ENCODE results near the gene ARHGAP36. TPM values are rescaled to one million over a fixed set of nuclear protein-coding genes. Genes with fewer than 3 reads are reported as not detected.

ARHGAP36 gene
- polyA plus RNA-seq, 3 donors: not detected

GRCh38 chrX:131060147-131060546 is 2.0 kb downstream of the ARHGAP36 start:
- H3K36me3 ChIP-seq (replicated peaks in 1 of 2; ENCODE audit: control insufficient read depth in 1 of 2, insufficient read depth in 2 of 2, low read length in 2 of 2): no peaks in the 10 kb centered on the region
- no peak overlapping the region for H3K9ac ChIP-seq (ENCODE audit: insufficient read depth, low read length, poor library complexity, severe bottlenecking)
- Mint-ChIP-seq H3K9me3 (peaks cover 0 to 6% (median 0%) of the 10 kb centered on the region in 7 donors), H3K27me3 (ENCODE audit: low read depth in 3 of 3) (peaks cover 15 to 41% (median 31%) of the 10 kb centered on the region in 3 donors), H3K36me3 (no peaks in the 10 kb centered on the region), H3K4me1 (no peaks in the 10 kb centered on the region), H3K27ac (no peak overlapping the region), H3K4me3 (no peak overlapping the region)
- no peaks in the 10 kb centered on the region for H3K79me2 ChIP-seq (ENCODE audit: insufficient read depth, low read length)
- no peak overlapping the region for H3K4me3 ChIP-seq (replicated peaks in 1 of 3; ENCODE audit: low read depth in 2 of 3, low read length in 3 of 3)
- H3K4me2 ChIP-seq (replicated peaks; ENCODE audit: extremely low read depth, low read length, poor library complexity, severe bottlenecking): no peak overlapping the region
- H3K27me3 ChIP-seq (ENCODE audit: control insufficient read depth in 2 of 2, insufficient read depth in 2 of 2, low read length in 2 of 2): peaks cover 21 to 41% of the 10 kb centered on the region in 2 donors
- DNase-seq: no peak
- H4K20me1 ChIP-seq (ENCODE audit: insufficient read depth, low read length): no peaks in the 10 kb centered on the region
- no peaks in the 10 kb centered on the region for H3K9me3 ChIP-seq (replicated peaks in 1 of 2; ENCODE audit: control insufficient read depth in 1 of 2, insufficient read depth in 1 of 2, low read length in 2 of 2)
- 93% methylated on average over 3 of the region's 3 CpGs for WGBS (ENCODE audit: insufficient coverage)
- no peaks in the 10 kb centered on the region for H3K4me1 ChIP-seq (ENCODE audit: control insufficient read depth in 1 of 2, insufficient read depth in 2 of 2, low read length in 2 of 2)
- intact Hi-C loops (cut with micrococcal nuclease): no loop called here
- H2AFZ ChIP-seq (ENCODE audit: insufficient read depth, low read depth, low read length, poor library complexity, severe bottlenecking): no peak overlapping the region
- TF ChIP-seq CTCF (IDR thresholded peaks at IDR 0.05): no peak
- H3K27ac ChIP-seq (ENCODE audit: low read depth in 1 of 2, low read length in 2 of 2): no peak overlapping the region

GRCh38 chrX:131061306-131061705 is 3.2 kb downstream of the ARHGAP36 start:
- no peak overlapping the region for H3K4me2 ChIP-seq (replicated peaks; ENCODE audit: extremely low read depth, low read length, poor library complexity, severe bottlenecking)
- intact Hi-C loops (cut with micrococcal nuclease): no loop called here
- no peak overlapping the region for H2AFZ ChIP-seq (ENCODE audit: insufficient read depth, low read depth, low read length, poor library complexity, severe bottlenecking)
- no peaks in the 10 kb centered on the region for H3K9me3 ChIP-seq (replicated peaks in 1 of 2; ENCODE audit: control insufficient read depth in 1 of 2, insufficient read depth in 1 of 2, low read length in 2 of 2)
- H3K27me3 Mint-ChIP-seq (ENCODE audit: low read depth in 3 of 3): peaks cover 17 to 46% (median 37%) of the 10 kb centered on the region in 3 donors
- H3K27me3 ChIP-seq (ENCODE audit: control insufficient read depth in 2 of 2, insufficient read depth in 2 of 2, low read length in 2 of 2): peaks cover 21 to 39% of the 10 kb centered on the region in 2 donors
- no peaks in the 10 kb centered on the region for H3K36me3 Mint-ChIP-seq
- H3K4me1 ChIP-seq (ENCODE audit: control insufficient read depth in 1 of 2, insufficient read depth in 2 of 2, low read length in 2 of 2): no peaks in the 10 kb centered on the region
- no peak overlapping the region for H3K9ac ChIP-seq (ENCODE audit: insufficient read depth, low read length, poor library complexity, severe bottlenecking)
- no peaks in the 10 kb centered on the region for H3K4me1 Mint-ChIP-seq
- DNase-seq: no peak
- peaks cover 0 to 6% (median 0%) of the 10 kb centered on the region in 7 donors for H3K9me3 Mint-ChIP-seq
- no peaks in the 10 kb centered on the region for H4K20me1 ChIP-seq (ENCODE audit: insufficient read depth, low read length)
- no peaks in the 10 kb centered on the region for H3K36me3 ChIP-seq (replicated peaks in 1 of 2; ENCODE audit: control insufficient read depth in 1 of 2, insufficient read depth in 2 of 2, low read length in 2 of 2)
- TF ChIP-seq CTCF (IDR thresholded peaks at IDR 0.05): no peak
- H3K27ac Mint-ChIP-seq: no peak overlapping the region
- H3K27ac ChIP-seq (ENCODE audit: low read depth in 1 of 2, low read length in 2 of 2): no peak overlapping the region
- 90% methylated on average over 2 of the region's 6 CpGs for WGBS (ENCODE audit: insufficient coverage)
- H3K79me2 ChIP-seq (ENCODE audit: insufficient read depth, low read length): no peaks in the 10 kb centered on the region
- no peak overlapping the region for H3K4me3 ChIP-seq (replicated peaks in 1 of 3; ENCODE audit: low read depth in 2 of 3, low read length in 3 of 3)
- no peak overlapping the region for H3K4me3 Mint-ChIP-seq

Data from CD14-positive monocyte (primary cell).